Activated CD4-positive, alpha-beta T cell treated with anti-CD3 and anti-CD28 coated beads, Interleukin-2, Interleukin-6, amounts not matched to agents 100 ng/mL and 50 ng/mL, durations not matched to agents 16 hours and 8 hours (primary cell): ENCODE measurements around the gene LIPH.
A peak's percentile ranks its signal among the peaks of the same experiment; 100 is the strongest.

Source experiments
- DNase-seq: peaks from one replicate; pipeline ENCODE4 v3.0.0-alpha.2; 2020

Gene LIPH

DNA sequence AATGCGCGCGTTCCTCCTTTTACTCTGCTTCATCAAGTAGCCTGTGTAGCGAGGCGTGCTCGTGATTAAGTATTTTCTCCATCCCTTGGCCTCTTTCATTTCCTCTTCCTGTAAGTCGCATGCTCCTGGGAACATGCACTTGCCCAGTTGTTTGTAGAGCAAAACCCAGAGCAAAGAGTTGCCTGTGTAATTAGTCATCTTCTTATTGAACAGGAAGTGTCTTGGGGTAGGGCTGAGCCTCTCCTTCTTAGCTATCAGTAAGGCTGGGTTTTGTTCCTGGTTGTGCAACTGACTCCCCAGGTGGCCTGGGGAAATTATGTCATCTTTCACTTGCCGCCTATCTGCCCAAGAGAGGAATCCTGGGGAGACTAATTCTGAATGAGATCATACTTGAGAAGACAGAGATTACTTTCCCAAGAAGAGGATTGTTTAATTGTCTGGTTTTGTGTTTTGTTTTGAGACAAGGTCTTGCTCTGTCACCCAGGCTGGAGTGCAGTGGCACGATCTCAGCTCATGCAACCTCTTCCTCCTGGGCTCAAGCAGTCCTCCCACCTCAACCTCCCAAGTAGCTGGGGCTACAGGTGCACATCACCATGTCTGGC lies 14.9 kb downstream of the LIPH start:
- peak; percentile 91 for DNase-seq

- DNase-seq, result no peak
Observed at GRCh38 chr3:185534511-185534910, 17.9 kb downstream of the LIPH start.

DNA sequence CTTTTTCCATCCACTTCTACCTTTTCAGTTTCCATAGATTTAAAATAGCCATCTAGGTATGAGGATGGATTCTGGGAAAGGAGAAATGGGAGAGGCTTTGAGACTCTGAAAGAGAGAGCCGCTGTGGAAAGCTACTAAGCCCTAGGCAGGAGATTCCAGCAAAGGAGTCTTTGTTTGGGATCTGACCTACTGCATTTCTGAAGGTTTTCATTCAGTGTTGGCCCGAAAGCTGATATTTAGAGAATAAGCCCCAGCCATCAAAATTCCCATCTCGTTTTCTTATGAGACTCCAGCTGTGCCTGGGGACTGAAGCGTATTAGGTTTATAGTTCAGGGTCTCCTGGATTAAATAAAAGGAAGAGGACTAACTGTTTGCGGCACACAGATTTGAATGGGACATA lies 19.5 kb downstream of the LIPH start:
- no peak for DNase-seq

DNA sequence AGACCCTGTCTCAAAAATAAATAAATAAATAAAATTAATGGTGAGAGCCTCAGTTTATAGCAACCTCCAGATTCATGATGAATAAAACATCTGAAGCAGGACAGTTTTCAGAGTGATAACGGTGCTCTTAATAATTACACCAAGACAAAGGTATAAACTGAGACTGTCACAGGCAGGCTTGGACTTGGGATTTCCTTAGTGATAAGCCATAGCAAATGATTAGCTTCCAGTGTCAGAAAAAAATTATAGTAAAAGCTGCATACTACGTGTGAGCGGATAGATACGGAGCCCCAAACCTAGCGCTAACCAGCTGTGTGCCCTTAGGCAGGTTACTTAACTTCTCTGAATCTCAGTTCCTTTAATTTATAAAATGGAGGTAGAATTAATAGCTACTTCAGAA lies 21.5 kb downstream of the LIPH start:
- no peak for DNase-seq

- no peak for DNase-seq
Observed at GRCh38 chr3:185528532-185528931, 23.9 kb downstream of the LIPH start.

DNA sequence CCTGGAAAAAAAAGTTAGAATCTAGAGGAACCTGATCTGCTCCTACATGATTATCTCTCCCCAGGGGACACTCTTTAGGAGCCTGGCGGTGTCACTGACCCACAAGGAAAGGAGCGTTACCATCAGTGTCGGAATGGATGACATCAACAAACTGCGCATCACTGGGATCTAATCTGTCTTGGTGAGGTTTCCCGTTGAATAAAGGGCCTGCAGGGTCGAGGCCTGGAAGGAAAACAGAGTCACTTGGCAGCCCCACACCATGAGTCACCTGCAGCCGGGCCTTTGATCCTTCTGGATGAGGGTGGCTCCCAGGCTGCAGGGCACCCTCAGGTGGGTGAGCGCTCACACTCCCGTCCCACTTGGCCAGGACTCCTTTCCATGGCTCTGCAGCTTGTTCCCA lies 25.0 kb downstream of the LIPH start:
- no peak for DNase-seq

DNA sequence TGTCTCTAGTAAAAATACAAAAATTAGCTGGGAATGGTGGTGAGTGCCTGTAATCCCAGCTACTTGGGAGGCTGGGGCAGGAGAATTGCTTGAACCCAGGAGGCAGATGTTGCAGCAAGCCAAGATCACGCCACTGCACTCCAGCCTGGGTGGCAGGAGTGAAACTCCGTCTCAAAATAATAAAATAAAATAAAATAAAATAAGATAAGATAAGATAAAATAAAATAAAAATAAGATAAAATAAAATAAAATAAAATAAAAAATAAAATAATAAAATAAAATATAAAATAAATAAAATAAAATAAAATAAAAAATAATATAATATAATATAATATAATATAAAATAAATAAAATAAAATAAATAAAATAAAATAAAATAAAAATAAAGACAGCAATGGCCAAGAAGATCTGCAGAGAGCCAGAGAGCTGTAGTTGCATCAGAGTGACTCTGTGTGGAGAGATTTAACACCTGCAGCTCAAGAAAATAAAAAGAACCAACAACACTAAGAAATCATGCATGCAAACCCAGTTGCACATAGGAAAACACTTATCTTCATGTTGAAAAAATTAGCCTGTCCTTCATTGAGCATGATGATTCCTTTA lies 25.9 kb downstream of the LIPH start:
- DNase-seq, result no peak

DNA sequence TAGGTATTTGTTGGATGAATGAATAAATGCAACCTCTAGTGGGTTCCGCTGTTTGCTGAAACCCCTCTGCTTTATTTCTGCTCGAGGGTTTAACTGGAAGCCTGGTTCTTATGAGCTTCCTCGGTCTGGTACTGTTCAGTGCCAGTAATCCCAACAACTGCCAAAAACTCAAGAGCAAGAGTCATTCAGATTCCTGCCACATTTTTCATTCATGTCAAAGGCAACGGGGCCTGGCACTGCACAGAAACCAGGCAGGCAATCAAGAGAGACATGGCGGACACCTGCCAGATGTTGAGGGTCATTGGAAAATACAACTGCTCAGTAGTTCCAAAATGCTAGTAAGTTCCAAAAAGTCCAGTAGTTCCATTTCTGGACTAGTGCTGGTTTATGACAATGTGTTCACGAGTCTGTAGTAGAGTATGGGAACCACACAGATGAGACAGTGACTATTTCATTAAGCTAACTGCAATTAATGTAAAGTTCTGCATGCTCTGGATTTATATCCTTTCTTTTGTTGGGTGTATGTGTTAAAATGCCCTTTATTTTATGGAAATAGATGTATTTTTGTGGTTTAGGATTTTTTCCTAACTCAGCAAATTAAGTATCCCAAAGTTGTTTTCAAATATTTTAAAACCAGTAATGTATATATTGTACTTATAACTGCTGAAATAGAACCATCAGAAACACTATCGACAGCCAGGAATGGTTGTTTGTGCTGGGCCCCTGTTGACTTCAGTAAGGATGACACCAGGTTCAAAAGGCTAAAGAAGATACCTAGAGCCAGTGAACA lies 30.8 kb downstream of the LIPH start:
- DNase-seq, result no peak

- DNase-seq, result no peak
Observed at GRCh38 chr3:185519021-185519420, 33.4 kb downstream of the LIPH start.

DNA sequence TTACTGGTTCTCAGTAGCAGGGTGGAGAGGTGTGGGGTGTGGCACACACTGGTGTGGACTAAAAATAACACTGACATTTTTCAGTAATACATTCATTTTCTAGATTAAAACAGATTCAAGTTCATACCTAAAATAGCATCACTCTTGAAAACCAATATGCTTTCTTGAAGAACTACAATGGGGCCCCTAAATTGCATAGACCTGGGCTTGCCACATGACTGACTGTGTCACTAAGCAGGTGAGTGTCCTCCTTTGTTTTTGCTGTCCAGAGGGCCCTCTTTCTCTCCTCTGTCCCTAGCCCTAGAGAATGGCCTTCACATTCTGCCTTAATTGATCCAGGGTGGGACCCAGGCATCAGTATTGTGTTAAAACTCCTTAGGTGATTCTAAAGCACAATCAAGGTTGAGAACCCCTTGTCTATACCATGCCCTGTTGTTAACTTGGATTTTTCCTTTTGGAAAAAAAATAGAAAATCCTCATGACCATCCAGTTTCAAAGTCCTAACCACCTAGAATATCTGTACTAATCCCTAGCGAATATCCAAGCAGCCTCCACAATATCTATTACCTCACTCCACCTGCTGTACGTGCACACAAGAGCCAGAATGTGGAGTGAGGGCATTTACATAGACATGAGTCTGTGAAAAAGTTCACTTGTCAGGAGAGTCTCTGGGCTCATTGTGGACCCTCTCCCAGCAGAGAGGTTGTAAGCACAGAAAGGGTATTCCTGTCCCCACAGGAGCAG lies 34.8 kb downstream of the LIPH start:
- DNase-seq, result no peak

- no peak for DNase-seq
Observed at GRCh38 chr3:185511711-185512110, 40.7 kb downstream of the LIPH start.

- DNase-seq, result no peak
Observed at GRCh38 chr3:185508335-185508991, 43.9 kb downstream of the LIPH start.

DNA sequence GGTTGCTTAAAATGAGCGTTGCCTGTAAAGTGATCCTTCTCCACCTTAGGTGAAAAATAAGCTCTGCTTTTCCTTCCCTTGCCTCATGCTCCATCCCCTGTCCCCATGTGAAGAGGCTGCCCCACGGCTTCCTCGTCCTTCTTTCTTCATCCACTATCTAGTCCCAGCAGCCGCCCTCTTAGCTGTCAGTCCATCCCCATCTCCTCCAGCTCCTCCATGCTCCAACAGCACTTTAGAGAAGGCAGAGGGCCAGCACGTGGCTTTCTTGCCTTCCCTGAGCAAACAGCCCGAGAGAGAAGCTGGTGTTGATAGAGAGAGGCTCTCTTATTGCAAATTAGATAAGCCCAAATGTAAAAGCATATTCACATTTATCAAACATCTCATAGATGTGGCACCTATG lies 44.5 kb downstream of the LIPH start:
- DNase-seq, result no peak

- no peak for DNase-seq
Observed at GRCh38 chr3:185504636-185505035, 47.8 kb downstream of the LIPH start.

DNA sequence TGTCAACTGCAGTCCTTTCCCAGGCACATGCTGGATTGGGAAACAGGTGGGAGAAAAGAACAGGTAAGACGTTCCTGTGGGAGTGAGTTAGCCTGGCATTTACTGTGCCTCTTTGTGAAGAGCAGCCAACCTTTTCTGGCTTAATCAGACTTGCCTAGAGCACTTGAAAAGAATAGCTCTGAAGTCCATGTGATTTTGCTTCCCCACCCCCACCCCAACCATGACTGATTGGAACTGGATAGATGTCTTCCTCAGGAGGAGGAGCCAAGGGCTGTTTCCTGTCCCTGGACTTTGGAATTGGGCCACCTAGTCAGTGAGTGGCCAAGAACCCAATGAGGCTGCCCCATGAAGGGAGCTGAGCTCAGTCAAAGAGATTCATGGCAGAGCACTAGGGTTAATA lies 48.9 kb downstream of the LIPH start:
- no peak for DNase-seq

DNA sequence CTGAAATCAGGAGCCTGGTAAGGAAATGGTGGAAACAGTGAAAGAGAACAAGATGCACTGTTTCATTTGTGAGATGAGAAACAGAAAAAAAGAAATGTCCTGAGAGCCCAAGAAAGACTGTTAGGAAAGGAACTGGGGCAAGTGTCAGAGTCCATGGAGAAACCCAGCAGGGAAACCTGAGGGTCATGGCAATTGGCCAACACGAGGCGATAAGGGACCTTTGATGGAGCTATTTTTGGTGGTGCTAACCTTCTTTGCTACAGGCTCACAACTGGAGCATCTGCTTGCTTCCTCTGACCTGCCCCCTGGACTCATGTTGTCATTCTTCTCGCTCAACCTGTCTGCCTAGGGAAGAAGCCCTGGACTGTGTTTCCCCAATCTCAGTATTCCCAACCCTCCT lies 49.4 kb downstream of the LIPH start:
- DNase-seq, result no peak

DNA sequence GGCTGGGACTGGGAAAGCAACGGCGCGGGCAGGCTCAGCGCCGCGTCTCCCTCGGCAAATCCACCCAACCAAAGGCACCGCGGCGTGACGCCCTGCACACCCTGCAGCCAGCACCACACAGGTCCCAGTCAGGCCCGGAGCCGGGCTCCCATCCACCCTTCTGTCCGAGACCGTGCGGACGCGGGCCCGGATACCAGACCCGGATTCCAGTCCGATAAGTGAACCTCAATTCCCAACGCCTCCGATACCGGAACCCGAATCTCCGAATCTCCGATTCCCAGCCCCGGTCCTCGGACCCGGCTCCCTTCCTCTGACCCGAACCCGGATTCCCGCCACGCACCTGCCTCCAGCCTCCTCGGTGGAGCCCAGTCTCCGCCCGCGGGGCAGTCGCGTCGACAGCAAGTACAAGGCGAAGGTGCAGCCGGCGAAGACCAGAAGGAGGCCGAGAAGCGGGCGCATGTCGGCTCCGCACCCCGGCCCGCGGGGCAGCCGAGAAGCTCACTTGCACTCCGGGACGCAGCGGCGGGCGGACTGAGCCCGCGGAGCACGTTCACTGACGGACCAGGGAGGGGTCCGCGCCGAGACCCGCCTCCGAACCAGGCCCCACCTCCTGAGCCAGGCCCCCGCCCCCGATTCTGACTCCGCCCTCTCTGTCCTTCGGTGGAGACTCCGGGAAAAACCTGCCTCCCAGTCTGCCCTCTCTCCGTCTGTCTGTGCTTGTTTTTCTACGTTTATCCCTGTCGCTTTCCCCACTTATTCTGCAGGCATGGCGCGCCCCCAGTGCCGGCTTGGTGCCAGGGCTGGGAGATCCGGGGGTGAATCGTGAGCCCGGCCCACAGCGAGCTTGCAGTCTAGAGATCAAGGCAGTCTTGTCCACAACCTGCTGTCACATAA lies 53.6 kb downstream of the LIPH start, which contains the start of gene TMEM41A:
Gene TMEM41A, minus strand, starts transcription at position 533 of the 894 bp plus-strand sequence. Its CDS starts 74 bp downstream, at position 459.
- DNase-seq, result peak; percentile 94

DNA sequence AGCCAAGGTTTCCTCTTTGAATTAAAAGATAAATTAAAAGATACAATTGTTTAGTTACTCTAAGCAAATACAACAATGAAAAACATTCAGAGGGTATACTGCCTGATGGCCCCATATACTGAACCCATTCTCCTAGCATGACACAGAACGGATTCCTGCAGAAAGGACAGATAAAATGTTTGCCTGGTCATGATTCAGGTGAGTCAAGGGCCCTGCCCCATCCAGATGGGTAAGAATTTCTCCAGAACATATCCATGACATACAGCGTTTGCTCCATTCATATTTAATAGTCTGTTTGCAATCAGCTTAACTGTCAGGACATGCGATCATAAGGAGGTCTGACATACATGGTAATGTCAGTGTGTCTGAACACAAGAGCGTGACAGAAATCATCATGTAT lies 62.1 kb downstream of the LIPH start:
- DNase-seq, result no peak

- DNase-seq, result no peak
Observed at GRCh38 chr3:185489462-185489861, 62.9 kb downstream of the LIPH start.

DNA sequence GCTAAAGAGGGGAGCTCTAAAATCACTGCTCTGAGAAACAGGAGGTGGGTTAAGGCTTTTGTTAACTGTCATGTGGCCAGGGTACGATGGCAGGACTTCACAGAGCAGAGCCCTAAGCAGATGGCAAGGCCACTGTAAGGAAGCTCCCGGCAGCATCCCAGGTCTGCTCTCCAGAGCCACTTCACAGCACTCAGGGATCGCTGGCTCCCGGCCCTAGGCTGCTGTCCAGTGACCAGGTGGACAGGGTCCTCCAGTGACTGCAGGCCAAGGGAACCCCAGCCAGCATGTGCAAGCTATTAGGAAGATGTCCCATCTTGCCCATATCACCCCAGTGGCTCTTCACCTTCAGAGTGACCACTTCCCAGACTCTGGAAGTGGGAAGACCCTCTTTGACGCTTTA lies 63.9 kb downstream of the LIPH start:
- DNase-seq, result no peak

DNA sequence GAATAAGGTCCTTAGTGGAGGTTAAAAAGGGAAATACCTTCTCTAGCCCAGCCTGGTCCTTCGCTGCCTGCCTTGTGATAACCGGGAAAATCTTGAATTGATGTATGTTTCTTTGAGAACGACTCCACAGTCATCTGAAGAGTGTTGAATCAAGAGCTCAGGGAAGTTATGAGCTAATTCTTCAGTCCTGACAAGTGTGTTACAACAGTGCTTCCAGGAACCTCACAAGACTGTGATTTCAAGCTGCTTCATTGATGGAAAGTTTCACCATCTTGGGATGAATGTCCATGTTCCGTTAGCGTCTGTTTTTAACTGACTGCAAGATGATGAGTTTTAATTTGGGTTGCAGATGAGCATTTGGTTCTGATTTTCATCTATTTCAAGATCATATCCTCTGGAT lies 66.0 kb downstream of the LIPH start:
- no peak for DNase-seq

DNA sequence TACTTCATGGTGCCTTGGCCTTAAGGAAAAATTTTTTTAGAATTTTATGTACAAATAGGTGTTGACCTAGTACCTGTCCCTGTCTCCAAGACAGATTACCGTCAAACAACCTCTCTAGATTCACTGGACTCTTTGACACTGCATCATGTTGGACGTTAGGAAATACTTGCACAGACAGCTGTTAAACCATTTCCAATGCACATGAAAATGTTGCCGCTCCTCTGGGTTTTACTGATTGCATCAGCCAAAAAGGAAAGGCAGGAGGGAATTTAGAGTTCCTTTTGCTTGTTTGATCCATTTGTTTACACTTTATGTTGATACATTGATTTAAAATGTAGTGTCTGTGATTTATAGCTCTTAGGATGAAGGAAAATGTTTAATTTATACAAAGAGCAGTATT lies 68.1 kb downstream of the LIPH start:
- no peak for DNase-seq
